ENCODE measurements around the gene RNF208. TPM values are rescaled to one million over a fixed set of nuclear protein-coding genes. Genes with fewer than 3 reads are reported as not detected.

Gene RNF208
- total RNA-seq, 1 donor from 2014 or later = 6.7 TPM

DNA sequence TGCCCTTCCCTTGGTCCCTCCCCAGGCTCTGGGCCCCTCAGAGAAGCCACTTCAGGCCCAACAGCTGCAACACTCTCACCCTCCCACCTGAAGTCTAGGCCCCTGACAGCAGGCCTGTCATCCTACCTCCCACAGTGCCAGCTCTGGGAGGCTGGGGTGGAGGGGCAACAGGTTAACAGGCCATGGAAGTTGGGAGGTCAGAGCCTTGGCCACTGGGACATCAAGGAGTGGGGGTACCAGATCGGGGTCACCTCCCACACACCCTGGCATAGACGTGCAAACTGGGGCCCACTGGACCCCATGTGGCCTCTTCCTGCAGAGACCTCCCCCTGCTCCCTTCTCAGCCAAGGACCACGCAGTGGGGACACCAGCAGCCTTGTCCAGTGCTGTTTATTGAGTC is 30.8 kb downstream of the RNF208 start:
- intact Hi-C loops (cut with DNase I) = no loop called here
- no peak for ATAC-seq
- Histone ChIP-seq H3K9me3 (no peaks in the 10 kb centered on the region), H3K27ac (no peak overlapping the region), H3K4me1 (peaks cover 41% of the 10 kb centered on the region), H3K4me3 (no peak overlapping the region), H3K27me3 (no peaks in the 10 kb centered on the region), H3K36me3 (peaks cover 30% of the 10 kb centered on the region)
- TF ChIP-seq CTCF (IDR thresholded peaks at IDR 0.05) = no peak
- no peak for DNase-seq

DNA sequence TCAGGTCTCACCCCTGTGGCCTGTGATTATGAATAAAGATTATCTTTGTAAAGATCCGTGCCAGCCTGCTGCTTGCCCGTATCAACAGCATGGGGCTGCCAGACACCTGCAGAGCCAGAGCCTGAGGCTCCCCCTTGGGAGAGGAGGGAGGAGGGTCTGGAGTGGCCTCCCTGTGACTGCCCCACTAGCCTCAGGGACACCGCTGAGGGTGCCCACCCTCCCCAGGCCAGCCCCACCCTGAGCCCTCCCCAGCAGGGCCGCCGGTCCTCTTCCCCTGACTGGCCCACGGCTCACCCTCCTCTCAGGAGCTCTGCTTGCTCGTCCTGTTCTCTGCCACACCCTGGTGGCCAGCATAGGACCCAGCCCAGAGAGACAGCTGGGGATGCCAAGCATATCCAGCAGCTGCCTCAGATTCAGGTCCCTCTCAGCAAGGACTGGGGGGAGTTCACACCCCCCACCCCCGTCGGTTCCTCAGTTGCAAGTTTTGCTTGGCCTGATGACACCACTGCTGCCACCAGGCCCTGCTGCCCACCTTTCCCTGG is 31.7 kb downstream of the RNF208 start:
- Histone ChIP-seq H3K27me3 (no peaks in the 10 kb centered on the region), H3K36me3 (peaks cover 39% of the 10 kb centered on the region), H3K27ac (peak overlapping the region; percentile 95), H3K9me3 (no peaks in the 10 kb centered on the region), H3K4me3 (no peak overlapping the region), H3K4me1 (peaks cover 40% of the 10 kb centered on the region)
- no peak for TF ChIP-seq CTCF (IDR thresholded peaks at IDR 0.05)
- DNase-seq (no peak), ATAC-seq (no peak)
- intact Hi-C loops (cut with DNase I) = no loop called here

DNA sequence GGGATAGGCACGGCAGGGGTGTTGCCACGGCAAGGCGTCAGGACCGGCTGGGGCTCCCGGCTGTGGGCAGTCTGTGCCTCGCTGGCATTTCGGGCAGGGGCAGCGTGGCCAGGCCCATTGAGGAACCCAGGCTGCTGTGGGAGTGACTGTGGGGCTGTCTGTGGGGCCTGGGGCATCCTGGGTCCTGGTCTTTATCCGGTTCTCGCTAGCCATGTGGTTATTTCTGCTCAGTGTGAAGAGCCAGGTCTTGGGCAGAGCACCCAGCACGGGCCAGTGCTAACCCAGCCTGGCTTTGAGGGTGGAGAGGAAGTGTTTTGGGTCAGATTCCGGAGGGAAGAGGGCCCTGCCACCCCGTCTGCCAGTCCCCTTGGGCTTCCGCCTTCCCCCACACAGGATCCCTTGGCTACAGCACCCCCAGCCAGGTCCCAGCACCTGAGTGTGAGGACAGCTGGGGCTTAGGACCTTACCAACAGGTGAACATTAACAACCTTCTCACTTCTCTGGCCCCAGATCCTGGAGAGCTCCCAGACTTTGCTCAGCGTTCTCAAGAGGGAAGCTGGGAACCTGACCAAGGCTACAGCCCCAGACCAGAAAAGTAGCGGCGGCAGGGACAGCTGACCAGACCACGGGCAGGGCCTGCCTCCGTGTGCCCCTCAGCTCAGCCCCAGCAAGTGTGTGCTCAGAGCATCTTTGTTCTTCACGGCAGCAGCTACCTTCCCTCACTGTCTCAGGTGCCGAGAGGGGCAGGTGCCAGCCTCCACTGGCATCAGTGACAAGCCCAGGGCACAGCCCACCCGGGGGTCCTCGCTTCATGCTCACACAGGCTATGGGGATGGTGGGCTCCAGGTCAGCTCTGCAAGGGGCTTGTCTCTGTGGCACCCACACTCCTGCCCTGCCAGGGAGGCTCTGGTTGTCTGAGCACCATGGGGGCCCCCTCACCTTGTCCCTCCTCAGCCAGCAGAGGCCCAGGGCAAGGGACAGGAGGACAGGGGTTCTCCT is 32.4 kb downstream of the RNF208 start:
- H3K27me3 ChIP-seq = no peaks in the 10 kb centered on the region
- H3K36me3 ChIP-seq = peaks cover 40% of the 10 kb centered on the region
- H3K9me3 ChIP-seq = no peaks in the 10 kb centered on the region
- no peak for ATAC-seq
- peaks cover 34% of the 10 kb centered on the region for H3K4me1 ChIP-seq
- no peak for TF ChIP-seq CTCF (IDR thresholded peaks at IDR 0.05)
- peak overlapping the region; percentile 99 for H3K4me3 ChIP-seq
- intact Hi-C loops (cut with DNase I) = no loop called here
- peak overlapping the region; percentile 95 for H3K27ac ChIP-seq
- DNase-seq = no peak

DNA sequence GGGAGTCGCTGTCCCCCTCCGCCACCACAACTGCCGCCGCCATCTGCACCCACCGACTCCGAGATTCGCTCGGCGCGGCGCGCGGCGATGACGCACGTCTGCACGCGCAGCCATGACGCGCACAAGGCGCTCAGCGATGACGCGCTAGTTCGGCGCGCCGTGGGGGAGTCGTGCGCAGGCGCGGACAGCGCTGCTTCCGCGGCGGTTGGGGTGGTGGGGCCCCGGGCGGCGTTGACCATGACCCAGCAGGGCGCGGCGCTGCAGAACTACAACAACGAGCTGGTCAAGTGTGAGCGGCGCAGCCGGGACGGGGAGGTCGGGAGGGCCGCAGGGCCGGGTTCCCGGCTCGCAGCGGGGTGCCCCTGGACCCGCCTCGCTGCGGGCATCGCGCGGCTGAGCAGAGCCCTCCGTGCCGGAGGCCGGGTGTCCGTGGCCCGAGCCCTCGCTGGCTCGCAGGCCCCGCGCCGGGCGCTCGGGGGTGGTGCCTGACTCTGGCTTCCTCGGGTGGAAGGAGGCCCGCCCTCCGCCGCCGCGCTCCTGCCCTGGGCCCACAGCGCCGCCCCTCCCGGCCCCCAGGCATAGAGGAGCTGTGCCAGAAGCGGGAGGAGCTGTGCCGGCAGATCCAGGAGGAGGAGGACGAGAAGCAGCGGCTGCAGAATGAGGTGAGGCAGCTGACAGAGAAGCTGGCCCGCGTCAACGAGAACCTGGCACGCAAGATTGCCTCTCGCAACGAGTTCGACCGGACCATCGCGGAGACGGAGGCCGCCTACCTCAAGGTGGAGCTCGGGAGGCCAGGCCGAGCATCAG is 33.3 kb downstream of the RNF208 start, which contains the start of the genes ANAPC2 and SSNA1:
TSS of gene ANAPC2 (minus strand) at position 71 of the 807 bp plus-strand sequence. CDS start at position 43, 28 bp downstream.
TSS of gene SSNA1 (plus strand) at position 187 of the 807 bp plus-strand sequence. CDS start at position 238, 51 bp downstream.
- Histone ChIP-seq H3K9me3 (no peaks in the 10 kb centered on the region), H3K36me3 (peaks cover 44% of the 10 kb centered on the region), H3K4me1 (peaks cover 34% of the 10 kb centered on the region), H3K27me3 (no peaks in the 10 kb centered on the region), H3K27ac (peak within 1 kb of the TSS; percentile 95), H3K4me3 (peak within 1 kb of the TSS; percentile 99)
- DNase-seq (peak; percentile 97), ATAC-seq (peak; percentile 90)
- TF ChIP-seq CTCF (IDR thresholded peaks at IDR 0.05) = peak; percentile 31
- intact Hi-C loops (cut with DNase I) = no loop called here

DNA sequence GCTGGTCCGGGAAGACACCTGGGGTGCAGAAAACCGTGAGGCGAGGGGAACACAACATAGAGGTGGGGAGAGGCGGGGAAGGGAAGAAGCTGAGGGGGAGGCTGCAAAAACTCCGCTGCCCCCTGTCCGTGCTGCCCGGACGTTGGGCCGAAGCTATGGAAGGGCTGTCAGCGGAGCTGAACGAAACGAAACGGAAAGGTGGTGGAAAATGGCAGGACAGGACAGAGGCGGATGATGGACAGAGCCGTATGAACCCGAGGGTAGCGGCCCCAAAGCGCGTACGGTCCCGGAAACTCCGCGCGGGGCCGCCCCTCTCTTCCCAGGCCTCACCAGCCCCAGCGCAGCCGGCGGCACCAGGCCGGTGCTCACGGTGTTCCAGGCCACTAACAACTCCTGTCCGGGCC is 34.0 kb downstream of the RNF208 start:
- H3K27ac ChIP-seq = peak overlapping the region; percentile 95
- ATAC-seq = no peak
- H3K36me3 ChIP-seq = peaks cover 50% of the 10 kb centered on the region
- H3K9me3 ChIP-seq = no peaks in the 10 kb centered on the region
- peaks cover 34% of the 10 kb centered on the region for H3K4me1 ChIP-seq
- peak overlapping the region; percentile 99 for H3K4me3 ChIP-seq
- intact Hi-C loops (cut with DNase I) = no loop called here
- no peak for DNase-seq
- H3K27me3 ChIP-seq = no peaks in the 10 kb centered on the region
- no peak for TF ChIP-seq CTCF (IDR thresholded peaks at IDR 0.05)

Data from upper lobe of right lung (tissue), 1 donor.